BJ (cell line): ENCODE data around the gene ZNF316. TPM values are rescaled to one million over a fixed set of nuclear protein-coding genes. Genes with fewer than 3 reads are reported as not detected.
A peak's percentile ranks its signal among the peaks of the same experiment; 100 is the strongest.

Source experiments
- CTCF ChIA-PET: fragments of 350-600 bp; formaldehyde crosslinking; extraction: SDS; loops from one replicate; lab custom pipeline; 2021; ENCODE audit warnings: antibody characterized with exemption, inconsistent platforms; lab: Yijun Ruan, JAX
- POLR2A ChIA-PET: fragments of 300-600 bp; sonication (Branson Sonifier 250); formaldehyde crosslinking; extraction: SDS; loops from one replicate; lab custom pipeline; 2021; ENCODE audit warnings: antibody characterized with exemption; lab: Charles Lee
- DNase-seq: peaks from one replicate; pipeline ENCODE4 v3.0.0-alpha.2; 2011; ENCODE audit warnings: low read depth
- H3K27me3 ChIP-seq: 2 replicates; pipeline ENCODE4 v1.6.0; 2011; ENCODE audit warnings: low read length; ENCODE audit not compliant: control insufficient read depth, insufficient read depth
- H3K36me3 ChIP-seq: 2 replicates; pipeline ENCODE4 v1.5.1; 2011; ENCODE audit warnings: low read length; ENCODE audit not compliant: control insufficient read depth, insufficient read depth
- H3K4me3 ChIP-seq: 2 replicates; pipeline ENCODE4 v1.5.1; 2011; ENCODE audit warnings: low read depth, mild to moderate bottlenecking, control low read depth, low read length
- CTCF ChIP-seq: IDR thresholded peaks from 2 replicates; pipeline ENCODE4 v1.5.1; 2011; ENCODE audit warnings: low read depth, mild to moderate bottlenecking, control low read depth, inconsistent platforms, low read length, moderate library complexity; ENCODE audit not compliant: insufficient read depth
- polyA plus RNA-seq: library from polyadenylated mRNA; depleted of rRNA; stranded (reverse); fragments of >200 nt; gene quantifications from 2 replicates; pipeline ENCODE4 v1.2.3, GENCODE V29; 2011

The ZNF316 gene
- polyA plus RNA-seq, 1 experiment, result 5.2 TPM

- Histone ChIP-seq H3K36me3 (peaks cover 18% of the 10 kb centered on the region), H3K4me3 (no peak overlapping the region), H3K27me3 (no peaks in the 10 kb centered on the region)
- ChIA-PET CTCF (no interaction called here), POLR2A (interaction anchor here (0.6 kb wide), 1 partner anchor 12 kb away, joined by 7 read pairs; no protein-coding TSS in a partner anchor)
- no peak for TF ChIP-seq CTCF
- DNase-seq, result no peak
These were observed 1.9 kb downstream of the ZNF316 start for GRCh38 chr7:6639032-6639431.

GRCh38 chr7:6639627-6640026 is 2.5 kb downstream of the ZNF316 start:
- DNase-seq, result no peak
- H3K27me3 ChIP-seq, result no peaks in the 10 kb centered on the region
- no peak for TF ChIP-seq CTCF
- ChIA-PET CTCF (no interaction called here), POLR2A (no interaction called here)
- H3K4me3 ChIP-seq, result no peak overlapping the region
- H3K36me3 ChIP-seq, result peaks cover 18% of the 10 kb centered on the region

GRCh38 chr7:6640246-6640721 is 3.2 kb downstream of the ZNF316 start:
- H3K36me3 ChIP-seq, result peaks cover 21% of the 10 kb centered on the region
- H3K4me3 ChIP-seq, result no peak overlapping the region
- CTCF ChIA-PET, result no interaction called here
- DNase-seq, result peak; percentile 10
- TF ChIP-seq CTCF, result no peak
- H3K27me3 ChIP-seq, result no peaks in the 10 kb centered on the region
- POLR2A ChIA-PET, result no interaction called here

GRCh38 chr7:6641305-6642035 is 4.4 kb downstream of the ZNF316 start:
- no peak for DNase-seq
- ChIA-PET CTCF (no interaction called here), POLR2A (no interaction called here)
- Histone ChIP-seq H3K27me3 (no peaks in the 10 kb centered on the region), H3K4me3 (no peak overlapping the region), H3K36me3 (peaks cover 23% of the 10 kb centered on the region)
- TF ChIP-seq CTCF, result no peak

- peaks cover 26% of the 10 kb centered on the region for H3K36me3 ChIP-seq
- CTCF ChIA-PET, result no interaction called here
These were observed 5.2 kb downstream of the ZNF316 start for GRCh38 chr7:6642239-6642839.

More at GRCh38 chr7:6642239-6642839, 5.2 kb downstream of the ZNF316 start:
- POLR2A ChIA-PET, result no interaction called here
- Histone ChIP-seq H3K4me3 (no peak overlapping the region), H3K27me3 (no peaks in the 10 kb centered on the region)
- DNase-seq, result no peak
- TF ChIP-seq CTCF, result no peak
